Uterus (tissue), 4 donors: ENCODE data around the gene CMBL. TPM values are rescaled to one million over a fixed set of nuclear protein-coding genes. Genes with fewer than 3 reads are reported as not detected.
A peak's percentile ranks its signal among the peaks of the same experiment; 100 is the strongest.
"Not testable (repeated sequence)": the region's sequence is repeated elsewhere in the genome, so short reads cannot be mapped to it uniquely, and the experiment has no call there.

Experiments used
- DNase-seq, 2 donors: peaks; one replicate each; pipeline ENCODE4 v3.0.0-alpha.2; 2019 to 2020
- H3K27ac ChIP-seq, 2 donors: fragments of 200-600 bp; sonication (generic); 1 replicate in 1 of 2; 2 replicates in 1 of 2; pipeline ENCODE4 v1.5.1; 2016 to 2018
- H3K27me3 ChIP-seq, 2 donors: fragments of 200-600 bp; sonication (generic); one replicate each; pipeline ENCODE4 v1.5.1; 2018 to 2019; ENCODE audit warnings: control low read depth in 1 of 2
- H3K36me3 ChIP-seq, 2 donors: fragments of 200-600 bp; sonication (generic); one replicate each; pipeline ENCODE4 v1.5.1; 2019; ENCODE audit warnings: control low read depth in 1 of 2
- H3K4me1 ChIP-seq, 2 donors: fragments of 200-600 bp; sonication (generic); one replicate each; pipeline ENCODE4 v1.5.1; 2018 to 2019; ENCODE audit warnings: control low read depth in 1 of 2
- H3K4me3 ChIP-seq, 2 donors: fragments of 200-600 bp; sonication (generic); 1 replicate in 1 of 2; 2 replicates in 1 of 2; pipeline ENCODE4 v1.5.1; 2018 to 2019; ENCODE audit warnings: mild to moderate bottlenecking in 1 of 2
- H3K9me3 ChIP-seq, 2 donors: fragments of 200-600 bp; sonication (generic); one replicate each; pipeline ENCODE4 v1.5.1; 2019; ENCODE audit warnings: control low read depth in 1 of 2
- POLR2A ChIP-seq, 2 donors: fragments of 450-650 bp; IDR thresholded peaks; one replicate each; pipeline ENCODE4 v1.6.1; 2016; ENCODE audit warnings: antibody characterized with exemption in 2 of 2, mild to moderate bottlenecking in 1 of 2, moderate library complexity in 1 of 2
- intact Hi-C: fragments of 100-400 bp; cut with DNase I; formaldehyde crosslinking; loops from one replicate; pipeline ENCODE4 v1.15.1; 2023; ENCODE audit warnings: low total_unique reads
- total RNA-seq, 4 donors: library from RNA; depleted of rRNA in 3 of 4; stranded (reverse); fragments of >200 nt in 3 of 4; gene quantifications; one replicate each; pipeline versions ENCODE4 v1.1.0 to v1.2.4, GENCODE V29; 2014 to 2023
- TF ChIP-seq, protein P1 (sequence below), 4 experiments: fragments of 200-600 bp in 2 of 4; fragments of 450-650 bp in 2 of 4; sonication (generic) in 2 of 4; IDR thresholded peaks; one replicate each; pipeline ENCODE4 v1.5.1; 2016 to 2019; ENCODE audit warnings: antibody characterized with exemption in 4 of 4, mild to moderate bottlenecking in 2 of 4, moderate library complexity in 1 of 4
- donor health status: DM: yes; HTN: yes; CAD: no.

The CMBL gene
- total RNA-seq, 4 donors from 2014 or later: 1.5 to 20.3 (median 9.1) TPM

DNA sequence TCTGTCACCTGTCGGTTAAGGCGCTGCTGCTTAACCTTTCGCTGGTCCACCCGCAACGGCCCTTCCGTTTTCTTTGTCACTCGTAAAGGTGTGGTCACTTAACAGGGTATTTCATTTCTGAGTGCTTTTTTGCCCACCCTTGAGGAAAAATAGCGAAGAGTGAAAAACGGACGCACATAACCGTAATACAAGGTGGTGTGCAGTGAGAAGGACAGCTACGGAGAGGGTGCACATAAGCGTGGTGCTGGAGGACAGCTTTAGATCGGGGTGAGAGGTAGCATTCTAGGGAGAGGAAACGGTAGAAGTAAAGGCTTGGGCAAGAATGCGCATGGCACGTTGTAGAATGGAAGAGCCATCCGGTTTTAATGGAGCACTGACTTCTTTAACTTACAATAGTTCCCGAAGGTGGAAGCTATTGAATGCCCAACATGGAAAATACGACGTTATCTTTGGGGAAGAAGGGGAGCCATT is 56.9 kb downstream of the CMBL start:
- intact Hi-C loops: no loop called here
- TF ChIP-seq, protein P1, sequence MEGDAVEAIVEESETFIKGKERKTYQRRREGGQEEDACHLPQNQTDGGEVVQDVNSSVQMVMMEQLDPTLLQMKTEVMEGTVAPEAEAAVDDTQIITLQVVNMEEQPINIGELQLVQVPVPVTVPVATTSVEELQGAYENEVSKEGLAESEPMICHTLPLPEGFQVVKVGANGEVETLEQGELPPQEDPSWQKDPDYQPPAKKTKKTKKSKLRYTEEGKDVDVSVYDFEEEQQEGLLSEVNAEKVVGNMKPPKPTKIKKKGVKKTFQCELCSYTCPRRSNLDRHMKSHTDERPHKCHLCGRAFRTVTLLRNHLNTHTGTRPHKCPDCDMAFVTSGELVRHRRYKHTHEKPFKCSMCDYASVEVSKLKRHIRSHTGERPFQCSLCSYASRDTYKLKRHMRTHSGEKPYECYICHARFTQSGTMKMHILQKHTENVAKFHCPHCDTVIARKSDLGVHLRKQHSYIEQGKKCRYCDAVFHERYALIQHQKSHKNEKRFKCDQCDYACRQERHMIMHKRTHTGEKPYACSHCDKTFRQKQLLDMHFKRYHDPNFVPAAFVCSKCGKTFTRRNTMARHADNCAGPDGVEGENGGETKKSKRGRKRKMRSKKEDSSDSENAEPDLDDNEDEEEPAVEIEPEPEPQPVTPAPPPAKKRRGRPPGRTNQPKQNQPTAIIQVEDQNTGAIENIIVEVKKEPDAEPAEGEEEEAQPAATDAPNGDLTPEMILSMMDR (IDR thresholded peaks at IDR 0.05): no peak
- no peak for TF ChIP-seq POLR2A (IDR thresholded peaks at IDR 0.05)
- peaks cover 4 to 8% of the 10 kb centered on the region in 2 donors for H3K4me1 ChIP-seq
- H3K4me3 ChIP-seq: peak overlapping the region; percentile 64 to 74
- DNase-seq: no peak
- H3K9me3 ChIP-seq: no peaks in the 10 kb centered on the region
- H3K36me3 ChIP-seq: no peaks in the 10 kb centered on the region
- peak overlapping the region; percentile 94 to 96 for H3K27ac ChIP-seq
- H3K27me3 ChIP-seq: no peaks in the 10 kb centered on the region

DNA sequence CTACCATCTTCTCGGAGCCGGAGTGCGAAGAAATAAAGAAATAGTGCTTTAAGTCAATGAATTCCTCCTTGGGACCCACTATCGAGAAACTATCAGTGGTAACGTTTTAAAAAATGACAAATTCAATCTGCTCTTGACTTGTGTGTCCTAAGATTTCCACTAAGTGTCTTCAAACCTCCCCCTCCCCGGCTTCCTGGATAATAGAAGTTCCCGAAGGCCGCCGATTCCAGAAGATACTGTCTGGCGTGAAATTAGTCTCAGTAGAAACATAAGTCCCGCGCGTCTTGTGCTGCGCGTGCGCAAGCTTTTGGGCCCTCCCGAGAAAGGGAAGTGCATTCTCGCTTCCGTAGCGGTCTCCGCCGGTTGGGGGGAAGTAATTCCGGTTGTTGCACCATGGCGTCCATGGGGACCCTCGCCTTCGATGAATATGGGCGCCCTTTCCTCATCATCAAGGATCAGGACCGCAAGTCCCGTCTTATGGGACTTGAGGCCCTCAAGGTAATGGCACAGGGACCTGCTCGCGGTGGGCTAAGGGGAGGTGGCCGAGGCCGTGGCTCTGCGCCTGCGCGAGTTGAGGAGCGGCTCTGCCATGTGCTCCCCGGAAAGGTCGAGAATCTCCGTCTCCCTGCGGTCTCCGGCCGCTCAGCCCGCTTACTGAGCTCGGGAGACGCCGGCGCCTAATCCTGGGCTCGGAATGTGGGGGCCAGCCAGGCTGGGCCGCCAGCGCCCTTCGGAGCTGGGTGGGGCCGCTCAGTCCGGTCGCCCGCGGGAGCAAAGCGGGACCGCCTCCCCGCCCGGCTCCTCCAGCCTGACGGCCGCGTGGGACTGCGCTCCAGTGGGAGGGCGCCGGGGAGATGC is 57.5 kb downstream of the CMBL start, which contains the start of gene CCT5:
Gene CCT5, plus strand, starts transcription at position 333 of the 858 bp plus-strand sequence. Its CDS starts 61 bp downstream, at position 394.
- TF ChIP-seq, protein P1 (IDR thresholded peaks at IDR 0.05): no peak
- peak in 1 of 2 donors; percentile 63 for TF ChIP-seq POLR2A (IDR thresholded peaks at IDR 0.05)
- intact Hi-C loops: no loop called here

DNA sequence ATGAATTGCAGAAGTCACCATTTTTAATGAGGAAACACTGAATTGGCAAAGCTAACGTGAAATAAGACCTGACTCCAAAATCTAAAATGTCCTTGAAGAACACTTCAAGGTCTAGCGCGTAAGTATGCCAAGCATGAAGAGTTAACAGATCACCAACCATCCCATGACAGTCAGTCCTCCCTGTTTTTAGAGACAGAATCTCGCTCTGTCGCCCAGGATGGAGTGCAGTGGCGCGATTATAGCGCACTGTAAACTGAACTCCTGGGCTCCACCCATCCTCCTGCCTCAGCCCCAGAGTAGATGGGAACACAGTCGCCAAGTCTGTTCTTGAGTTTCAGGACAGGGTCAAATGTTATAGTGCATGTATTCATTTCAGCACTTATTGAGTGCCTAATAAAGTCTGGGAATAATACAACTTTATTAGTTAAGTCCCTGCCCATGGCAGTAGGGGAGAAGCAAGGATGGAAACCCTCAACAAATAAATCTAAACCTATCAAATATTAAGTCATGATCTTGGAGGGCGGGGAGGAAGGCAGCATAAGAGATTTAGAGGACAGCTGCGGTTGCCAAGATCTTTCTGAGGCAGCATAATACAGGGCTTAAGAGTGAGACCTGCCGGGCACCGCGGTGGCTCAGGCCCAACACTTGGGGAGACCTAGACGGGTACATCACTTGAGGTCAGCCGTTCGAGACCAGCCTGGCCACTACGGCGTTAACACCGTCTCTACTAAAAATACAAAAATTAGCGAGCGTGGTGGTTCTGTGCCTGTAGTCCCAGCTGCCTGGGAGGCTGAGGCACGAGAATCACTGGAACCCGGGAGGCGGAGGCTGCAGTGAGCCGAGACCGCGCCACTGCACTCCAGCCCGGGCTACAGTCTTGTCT is 59.1 kb downstream of the CMBL start:
- H3K36me3 ChIP-seq: no peaks in the 10 kb centered on the region
- H3K4me3 ChIP-seq: peak overlapping the region; percentile 64 to 74
- no peaks in the 10 kb centered on the region for H3K9me3 ChIP-seq
- intact Hi-C loops: no loop called here
- H3K4me1 ChIP-seq: peaks cover 4 to 8% of the 10 kb centered on the region in 2 donors
- no peaks in the 10 kb centered on the region for H3K27me3 ChIP-seq
- H3K27ac ChIP-seq: peak overlapping the region; percentile 94 to 96
- DNase-seq: peak in 1 of 2 donors; percentile 17
- TF ChIP-seq, protein P1 (IDR thresholded peaks at IDR 0.05): no peak
- TF ChIP-seq POLR2A (IDR thresholded peaks at IDR 0.05): no peak

More for the DNA sequence above, 57.5 kb downstream of the CMBL start, which contains the start of gene CCT5:
- peak within 1 kb of the TSS; percentile 64 to 74 for H3K4me3 ChIP-seq
- H3K27me3 ChIP-seq: no peaks in the 10 kb centered on the region
- H3K4me1 ChIP-seq: peaks cover 4 to 8% of the 10 kb centered on the region in 2 donors
- no peaks in the 10 kb centered on the region for H3K36me3 ChIP-seq
- no peaks in the 10 kb centered on the region for H3K9me3 ChIP-seq
- peak; percentile 90 to 95 for DNase-seq
- H3K27ac ChIP-seq: peak within 1 kb of the TSS; percentile 94 to 96

DNA sequence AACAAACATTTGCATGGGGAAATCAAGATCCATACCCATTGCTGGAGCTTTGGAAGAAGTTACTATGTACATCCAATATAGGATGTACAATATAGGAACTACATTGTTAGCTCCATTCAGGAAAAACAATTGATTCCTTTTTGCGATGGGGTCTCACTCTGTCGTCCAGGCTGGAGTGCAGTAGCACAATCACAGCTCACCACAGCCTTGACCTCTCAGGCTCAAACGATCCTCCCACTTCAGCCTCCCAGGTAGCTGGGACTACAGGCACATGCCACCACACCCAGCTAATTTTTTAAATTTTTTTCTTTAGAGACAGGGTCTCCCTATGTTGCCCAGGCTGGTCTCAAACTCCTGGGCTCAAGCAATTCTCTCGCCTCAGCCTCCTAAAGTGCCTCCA is 60.5 kb downstream of the CMBL start:
- H3K27me3 ChIP-seq, H3K9me3 ChIP-seq, intact Hi-C loops, H3K27ac ChIP-seq, H3K36me3 ChIP-seq, H3K4me3 ChIP-seq, DNase-seq, H3K4me1 ChIP-seq: not testable (repeated sequence)

DNA sequence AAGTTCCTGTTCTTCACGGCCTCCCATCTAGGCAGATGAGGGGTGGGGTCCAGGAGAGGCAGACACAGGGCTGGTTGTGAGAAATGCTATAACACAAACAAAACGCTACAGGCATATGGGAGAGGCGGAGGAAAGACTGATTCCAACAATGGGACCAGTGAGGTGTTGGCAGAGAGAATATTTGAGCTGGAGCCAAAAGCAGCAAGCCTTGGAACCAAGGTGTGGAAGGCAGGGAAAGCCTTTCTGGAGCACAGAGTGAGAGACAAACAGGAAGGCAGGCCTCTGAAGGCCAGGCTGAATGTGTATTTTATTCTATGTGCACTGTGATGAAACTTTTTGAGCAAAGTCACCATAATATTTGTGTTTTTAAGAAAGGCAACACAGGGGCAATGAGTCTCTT is 60.9 kb downstream of the CMBL start:
- no peak overlapping the region for H3K4me3 ChIP-seq
- no peaks in the 10 kb centered on the region for H3K27me3 ChIP-seq
- peaks cover under 1 to 4% of the 10 kb centered on the region in 2 donors for H3K4me1 ChIP-seq
- no peaks in the 10 kb centered on the region for H3K9me3 ChIP-seq
- intact Hi-C loops: no loop called here
- no peak for DNase-seq
- no peak overlapping the region for H3K27ac ChIP-seq
- TF ChIP-seq POLR2A (IDR thresholded peaks at IDR 0.05): no peak
- TF ChIP-seq, protein P1 (IDR thresholded peaks at IDR 0.05): no peak
- H3K36me3 ChIP-seq: no peaks in the 10 kb centered on the region
